Sigmoid colon (tissue), 7 donors: ENCODE measurements around the gene SORBS1. TPM values are rescaled to one million over a fixed set of nuclear protein-coding genes. Genes with fewer than 3 reads are reported as not detected.

Experiments used
- DNase-seq: peaks from one replicate; pipeline ENCODE4 v3.0.0-alpha.2; 2019
- H3K27ac ChIP-seq, 4 donors: fragments of 200-600 bp; sonication (generic); one replicate each; pipeline ENCODE4 v1.5.1; 2016 to 2019; ENCODE audit warnings: mild to moderate bottlenecking in 1 of 4
- H3K27me3 ChIP-seq, 3 donors: fragments of 200-600 bp; sonication (generic); one replicate each; pipeline ENCODE4 v1.5.1; 2019; ENCODE audit warnings: mild to moderate bottlenecking in 1 of 3
- H3K36me3 ChIP-seq, 4 donors: fragments of 200-600 bp; sonication (generic); one replicate each; pipeline ENCODE4 v1.5.1; 2016 to 2019
- H3K4me1 ChIP-seq, 4 donors: fragments of 200-600 bp; sonication (generic); one replicate each; pipeline ENCODE4 v1.5.1; 2017 to 2019
- H3K4me3 ChIP-seq, 4 donors: fragments of 200-600 bp; sonication (generic); one replicate each; pipeline ENCODE4 v1.5.1; 2017 to 2019; ENCODE audit warnings: mild to moderate bottlenecking in 2 of 4, moderate library complexity in 1 of 4
- H3K9me3 ChIP-seq, 4 donors: fragments of 200-600 bp in 3 of 4; sonication (generic) in 3 of 4; one replicate each; pipeline versions ENCODE4 v1.5.1 to v1.6.1; 2013 to 2019
- CTCF ChIP-seq, 4 experiments: fragments of 450-650 bp in 3 of 4; fragments of 200-600 bp in 1 of 4; IDR thresholded peaks; one replicate each; pipeline ENCODE4 v1.5.1; 2016 to 2019; ENCODE audit warnings: antibody characterized with exemption in 4 of 4, mild to moderate bottlenecking in 3 of 4, moderate library complexity in 2 of 4
- EP300 ChIP-seq, 4 donors: sonication (generic); formaldehyde crosslinking; IDR thresholded peaks; one replicate each; pipeline ENCODE4 v1.6.1; 2017; ENCODE audit warnings: antibody characterized with exemption in 4 of 4
- POLR2A ChIP-seq, 2 donors: fragments of 450-650 bp; IDR thresholded peaks; one replicate each; pipeline ENCODE4 v1.6.1; 2016; ENCODE audit warnings: antibody characterized with exemption in 2 of 2, mild to moderate bottlenecking in 2 of 2, moderate library complexity in 2 of 2
- POLR2AphosphoS5 ChIP-seq, 4 donors: sonication (generic); formaldehyde crosslinking; IDR thresholded peaks; one replicate each; pipeline ENCODE4 v1.6.1; 2017; ENCODE audit warnings: antibody characterized with exemption in 4 of 4
- WGBS, 2 donors: extraction: QIAGEN DNeasy Blood & Tissue Kit; methylation state at CpG; one replicate each; pipeline ENCODE4 v1.1.7; 2013; 5-methylcytosine and 5-hydroxymethylcytosine counted together
- intact Hi-C: fragments of 100-400 bp; cut with DNase I; formaldehyde crosslinking; loops from one replicate; pipeline ENCODE4 v1.15.1; 2023
- polyA plus RNA-seq, 3 donors: library from polyadenylated mRNA; stranded (reverse); fragments of 200-250 nt; gene quantifications; one replicate each; pipeline ENCODE4 v1.2.3, GENCODE V29; 2013
- total RNA-seq, 4 donors: library from RNA; depleted of rRNA; stranded (reverse); fragments of >200 nt; gene quantifications; one replicate each; pipeline ENCODE4 v1.1.0, GENCODE V29; 2016
- donor health status: healthy with polysubstance abuse.
- donor health status: Bipolar disorder and iron deficiency.
- donor health status: healthy.

SORBS1 gene
- total and polyA plus RNA-seq, 7 donors: 8.1 to 1,403 (median 664) TPM

- Histone ChIP-seq H3K4me1 (peaks cover 0 to 100% (median 98%) of the 10 kb centered on the region in 4 donors), H3K36me3 (no peaks in the 10 kb centered on the region), H3K27ac (peak overlapping the region; percentile 84 to 98 (median 90)), H3K9me3 (no peaks in the 10 kb centered on the region), H3K27me3 (no peaks in the 10 kb centered on the region), H3K4me3 (no peak overlapping the region)
- peak; percentile 89 for DNase-seq
- 19 to 22% methylated on average over 5 of the region's 5 CpGs for WGBS, 2 donors
- intact Hi-C loops: no loop called here
- TF ChIP-seq POLR2AphosphoS5 (IDR thresholded peaks at IDR 0.05): peak; percentile 19 to 57 (median 52)
- TF ChIP-seq CTCF (IDR thresholded peaks at IDR 0.05): peak in 1 of 4 experiments; percentile 9
- TF ChIP-seq POLR2A (IDR thresholded peaks at IDR 0.05): no peak
- no peak for TF ChIP-seq EP300 (IDR thresholded peaks at IDR 0.05)
Observed at GRCh38 chr10:95467162-95467599, 94.0 kb downstream of the SORBS1 start.

GRCh38 chr10:95466436-95466835 lies 94.7 kb downstream of the SORBS1 start:
- Histone ChIP-seq H3K27ac (peak overlapping the region; percentile 84 to 98 (median 90)), H3K4me1 (peaks cover 0 to 100% (median 98%) of the 10 kb centered on the region in 4 donors), H3K36me3 (no peaks in the 10 kb centered on the region), H3K27me3 (no peaks in the 10 kb centered on the region), H3K9me3 (no peaks in the 10 kb centered on the region), H3K4me3 (no peak overlapping the region)
- WGBS, 2 donors: 67 to 91% methylated on average over 3 of the region's 3 CpGs
- no peak for TF ChIP-seq POLR2A (IDR thresholded peaks at IDR 0.05)
- no peak for TF ChIP-seq CTCF (IDR thresholded peaks at IDR 0.05)
- TF ChIP-seq EP300 (IDR thresholded peaks at IDR 0.05): no peak
- no peak for TF ChIP-seq POLR2AphosphoS5 (IDR thresholded peaks at IDR 0.05)
- DNase-seq: no peak
- intact Hi-C loops: no loop called here

- no peaks in the 10 kb centered on the region for H3K27me3 ChIP-seq
- TF ChIP-seq POLR2A (IDR thresholded peaks at IDR 0.05) (no peak), EP300 (IDR thresholded peaks at IDR 0.05) (no peak), CTCF (IDR thresholded peaks at IDR 0.05) (no peak), POLR2AphosphoS5 (IDR thresholded peaks at IDR 0.05) (no peak)
- H3K36me3 ChIP-seq: no peaks in the 10 kb centered on the region
- peaks cover 0 to 100% (median 98%) of the 10 kb centered on the region in 4 donors for H3K4me1 ChIP-seq
- intact Hi-C loops: no loop called here
- no peak for DNase-seq
- H3K4me3 ChIP-seq: no peak overlapping the region
- peak overlapping the region; percentile 84 to 98 (median 90) for H3K27ac ChIP-seq
- H3K9me3 ChIP-seq: no peaks in the 10 kb centered on the region
- WGBS, 2 donors: 23 to 67% methylated on average over 5 of the region's 5 CpGs
Observed at GRCh38 chr10:95464280-95464679, 96.9 kb downstream of the SORBS1 start.

- Histone ChIP-seq H3K4me1 (peaks cover 0 to 100% (median 97%) of the 10 kb centered on the region in 4 donors), H3K27ac (peak overlapping the region; percentile 84 to 98 (median 90)), H3K36me3 (no peaks in the 10 kb centered on the region), H3K9me3 (no peaks in the 10 kb centered on the region), H3K27me3 (no peaks in the 10 kb centered on the region), H3K4me3 (no peak overlapping the region)
- no peak for DNase-seq
- TF ChIP-seq EP300 (IDR thresholded peaks at IDR 0.05) (no peak), CTCF (IDR thresholded peaks at IDR 0.05) (no peak), POLR2AphosphoS5 (IDR thresholded peaks at IDR 0.05) (peak in 3 of 4 donors; percentile 17 to 59 (median 48)), POLR2A (IDR thresholded peaks at IDR 0.05) (no peak)
- intact Hi-C loops: no loop called here
- 82 to 85% methylated on average over 1 of the region's 1 CpG for WGBS, 2 donors
Observed at GRCh38 chr10:95462740-95463667, 98.2 kb downstream of the SORBS1 start.
